HepG2 (cell line): ENCODE data around the gene SAPCD2. TPM values are rescaled to one million over a fixed set of nuclear protein-coding genes. Genes with fewer than 3 reads are reported as not detected.

Experiments
- CBFB ChIP-seq: sonication (generic); formaldehyde crosslinking; IDR thresholded peaks from 2 replicates; pipeline ENCODE4 v1.4.0; 2020; ENCODE audit warnings: missing genetic modification reagents
- ELF1 ChIP-seq: sonication (generic); formaldehyde crosslinking; IDR thresholded peaks from 2 replicates; pipeline ENCODE4 v1.4.0; 2020; ENCODE audit warnings: missing genetic modification reagents
- ISX ChIP-seq: sonication (generic); formaldehyde crosslinking; conservative IDR thresholded peaks from 2 replicates; pipeline ENCODE4 v1.5.0; 2020; ENCODE audit warnings: missing genetic modification reagents
- NFKBIZ ChIP-seq: IDR thresholded peaks from 2 replicates; pipeline ENCODE4 v1.6.1; 2018; ENCODE audit warnings: missing genetic modification reagents, missing compliant biosample characterization
- NR2F6 ChIP-seq, 2 experiments: IDR thresholded peaks; 2 replicates each; pipeline ENCODE4 v1.6.1; 2016; ENCODE audit warnings: antibody characterized with exemption in 1 of 2, mild to moderate bottlenecking in 1 of 2
- NRL ChIP-seq: sonication (generic); formaldehyde crosslinking; IDR thresholded peaks from 2 replicates; pipeline ENCODE4 v1.5.0; 2020; ENCODE audit warnings: missing genetic modification reagents, mild to moderate bottlenecking, moderate library complexity, borderline replicate concordance
- PLRG1 ChIP-seq: fragments of 450-650 bp; conservative IDR thresholded peaks from 2 replicates; pipeline ENCODE4 v1.6.1; 2016
- PRMT3 ChIP-seq: sonication (generic); formaldehyde crosslinking; IDR thresholded peaks from 2 replicates; pipeline ENCODE4 v1.8.1; 2022; ENCODE audit warnings: low read depth, mild to moderate bottlenecking, moderate library complexity, missing genetic modification reagents, borderline replicate concordance
- TBP ChIP-seq: sonication (generic); formaldehyde crosslinking; IDR thresholded peaks from 2 replicates; pipeline ENCODE4 v1.5.0; 2020; ENCODE audit warnings: missing genetic modification reagents
- U2AF1 ChIP-seq: fragments of 200-400 bp; formaldehyde crosslinking; optimal IDR thresholded peaks from 2 replicates; pipeline ENCODE3; 2017; ENCODE audit warnings: mild to moderate bottlenecking, low read depth, low read length
- ZFP90 ChIP-seq: sonication (generic); formaldehyde crosslinking; IDR thresholded peaks from 2 replicates; pipeline ENCODE4 v1.8.0; 2022; ENCODE audit warnings: missing genetic modification reagents, mild to moderate bottlenecking, inconsistent platforms, borderline replicate concordance
- ZNF451 ChIP-seq: sonication (generic); formaldehyde crosslinking; IDR thresholded peaks from 2 replicates; pipeline ENCODE4 v1.5.0; 2020; ENCODE audit warnings: mild to moderate bottlenecking, missing genetic modification reagents
- ZNF564 ChIP-seq: sonication (generic); formaldehyde crosslinking; IDR thresholded peaks from 2 replicates; pipeline ENCODE4 v1.8.1; 2023; ENCODE audit warnings: mild to moderate bottlenecking, missing genetic modification reagents
- ZNF605 ChIP-seq: sonication (generic); formaldehyde crosslinking; IDR thresholded peaks from 2 replicates; pipeline ENCODE4 v1.8.0; 2022; ENCODE audit warnings: mild to moderate bottlenecking, missing genetic modification reagents
- ZNF816 ChIP-seq: sonication (generic); formaldehyde crosslinking; IDR thresholded peaks from 2 replicates; pipeline ENCODE4 v1.8.0; 2022; ENCODE audit warnings: missing genetic modification reagents, mild to moderate bottlenecking, borderline replicate concordance
- polyA plus RNA-seq, 8 experiments: library from polyadenylated mRNA; depleted of rRNA in 3 of 8; stranded (reverse) in 7 of 8; unstranded in 1 of 8; fragments of >200 nt; fragmentation: Illumina TruSeq in 4 of 8; extraction: Trizol in 4 of 8; gene quantifications; 2 replicates each; pipeline versions ENCODE4 v1.2.1 to v1.2.3, GENCODE V29; 2011 to 2016; ENCODE audit warnings: low read depth in 4 of 8, missing spikeins in 1 of 8, mixed read lengths in 1 of 8; ENCODE audit not compliant: insufficient read depth in 1 of 8
- total RNA-seq, 5 experiments: library from RNA; depleted of rRNA; stranded (reverse); fragments of >200 nt; fragmentation: Illumina TruSeq; extraction: Trizol; gene quantifications; 2 replicates each; pipeline ENCODE4 v1.2.3, GENCODE V29; 2016; ENCODE audit warnings: low read depth in 1 of 5
- TF ChIP-seq, protein P1 (sequence below): sonication (generic); formaldehyde crosslinking; IDR thresholded peaks from 2 replicates; pipeline ENCODE4 v1.4.0; 2020; ENCODE audit warnings: low read depth, mild to moderate bottlenecking, missing genetic modification reagents
- TF ChIP-seq, protein P2 (sequence below): sonication (generic); formaldehyde crosslinking; IDR thresholded peaks from 2 replicates; pipeline ENCODE4 v1.5.1; 2020; ENCODE audit warnings: mild to moderate bottlenecking, missing genetic modification reagents, borderline replicate concordance
- TF ChIP-seq, protein P3 (sequence below): IDR thresholded peaks from 2 replicates; pipeline ENCODE4 v1.6.1; 2016; ENCODE audit warnings: missing biosample characterization, missing genetic modification reagents, low read depth
- TF ChIP-seq, protein P4 (sequence below): sonication (generic); formaldehyde crosslinking; IDR thresholded peaks from 2 replicates; pipeline ENCODE4 v1.4.0; 2020; ENCODE audit warnings: mild to moderate bottlenecking, missing genetic modification reagents, borderline replicate concordance

Gene SAPCD2
- total and polyA plus RNA-seq, 2 of the 13 experiments (the other 11 are each of a cell fraction or from before 2014, with no cell fraction given): 21.9 to 42.8 TPM

DNA sequence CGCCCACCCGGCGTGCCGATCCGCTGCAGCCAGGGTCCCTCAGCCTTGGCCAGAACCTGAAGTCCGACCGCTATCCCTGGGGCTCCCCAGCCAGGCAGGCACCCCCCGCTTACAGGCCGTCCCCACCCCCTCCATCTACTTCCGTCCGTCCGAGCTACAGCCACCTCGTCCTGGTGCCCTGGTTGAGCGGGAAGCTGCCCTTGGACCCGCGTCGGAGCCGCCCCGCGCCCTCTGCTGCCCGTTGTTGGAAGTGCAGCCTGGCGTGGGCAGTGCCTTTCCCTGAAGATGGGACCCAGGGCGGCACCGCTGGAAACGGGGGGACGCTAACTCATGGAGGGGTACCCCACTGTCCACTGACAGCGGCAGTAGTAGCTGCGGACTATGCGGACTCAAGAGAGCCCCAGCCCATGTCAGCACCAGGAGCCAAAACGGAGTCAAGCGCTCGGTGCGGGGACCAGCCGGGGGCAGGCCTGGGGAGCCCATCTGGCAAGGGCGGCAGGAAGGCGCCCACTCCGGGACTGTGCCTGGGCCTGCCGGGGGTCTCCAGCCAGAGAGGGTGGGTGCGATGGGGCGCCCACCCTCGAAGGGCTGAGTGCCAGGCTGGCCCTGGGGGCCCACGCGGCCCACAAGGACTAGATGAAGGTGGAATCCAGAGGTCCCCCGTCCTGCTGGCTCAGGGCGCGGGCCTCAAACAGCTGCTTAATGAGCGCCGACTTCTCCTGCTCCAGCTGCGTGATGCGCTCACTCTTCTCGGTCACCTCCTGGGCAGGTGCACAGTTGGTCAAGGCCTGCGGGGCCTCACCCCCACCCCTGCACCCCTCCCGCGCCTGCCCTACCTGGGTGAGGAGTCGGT is 6.1 kb downstream of the SAPCD2 start (continued):
- TF ChIP-seq PLRG1 (no peak), NFKBIZ (CRISPR knock-in tag) (no peak), ELF1 (peak; percentile 23; the same call in 1 of the 2 replicates), NR2F6 (IDR thresholded peaks at IDR 0.05) (no peak), NR2F6 (CRISPR knock-in tag; IDR thresholded peaks at IDR 0.05) (0 out of 2 replicates have a peak, but pooled peaks have one; percentile 45), ISX (CRISPR knock-in tag) (no peak), NRL (CRISPR knock-in tag) (peak; percentile 49), ZNF564 (CRISPR knock-in tag) (no peak), ZNF816 (CRISPR knock-in tag) (no peak), ZNF451 (no peak), U2AF1 (no peak), ZFP90 (CRISPR knock-in tag) (0 out of 2 replicates have a peak, but pooled peaks have one; percentile 25), CBFB (peak; percentile 60), PRMT3 (no peak), TBP (CRISPR knock-in tag) (no peak), ZNF605 (no peak)
- TF ChIP-seq, protein P1, sequence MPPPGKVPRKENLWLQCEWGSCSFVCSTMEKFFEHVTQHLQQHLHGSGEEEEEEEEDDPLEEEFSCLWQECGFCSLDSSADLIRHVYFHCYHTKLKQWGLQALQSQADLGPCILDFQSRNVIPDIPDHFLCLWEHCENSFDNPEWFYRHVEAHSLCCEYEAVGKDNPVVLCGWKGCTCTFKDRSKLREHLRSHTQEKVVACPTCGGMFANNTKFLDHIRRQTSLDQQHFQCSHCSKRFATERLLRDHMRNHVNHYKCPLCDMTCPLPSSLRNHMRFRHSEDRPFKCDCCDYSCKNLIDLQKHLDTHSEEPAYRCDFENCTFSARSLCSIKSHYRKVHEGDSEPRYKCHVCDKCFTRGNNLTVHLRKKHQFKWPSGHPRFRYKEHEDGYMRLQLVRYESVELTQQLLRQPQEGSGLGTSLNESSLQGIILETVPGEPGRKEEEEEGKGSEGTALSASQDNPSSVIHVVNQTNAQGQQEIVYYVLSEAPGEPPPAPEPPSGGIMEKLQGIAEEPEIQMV (CRISPR knock-in tag): no peak
- TF ChIP-seq, protein P2, sequence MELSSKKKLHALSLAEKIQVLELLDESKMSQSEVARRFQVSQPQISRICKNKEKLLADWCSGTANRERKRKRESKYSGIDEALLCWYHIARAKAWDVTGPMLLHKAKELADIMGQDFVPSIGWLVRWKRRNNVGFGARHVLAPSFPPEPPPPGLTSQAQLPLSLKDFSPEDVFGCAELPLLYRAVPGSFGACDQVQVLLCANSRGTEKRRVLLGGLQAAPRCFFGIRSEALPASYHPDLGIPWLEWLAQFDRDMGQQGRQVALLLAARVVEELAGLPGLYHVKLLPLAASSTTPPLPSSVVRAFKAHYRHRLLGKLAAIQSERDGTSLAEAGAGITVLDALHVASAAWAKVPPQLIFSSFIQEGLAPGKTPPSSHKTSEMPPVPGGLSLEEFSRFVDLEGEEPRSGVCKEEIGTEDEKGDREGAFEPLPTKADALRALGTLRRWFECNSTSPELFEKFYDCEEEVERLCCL (CRISPR knock-in tag): no peak
- TF ChIP-seq, protein P3, sequence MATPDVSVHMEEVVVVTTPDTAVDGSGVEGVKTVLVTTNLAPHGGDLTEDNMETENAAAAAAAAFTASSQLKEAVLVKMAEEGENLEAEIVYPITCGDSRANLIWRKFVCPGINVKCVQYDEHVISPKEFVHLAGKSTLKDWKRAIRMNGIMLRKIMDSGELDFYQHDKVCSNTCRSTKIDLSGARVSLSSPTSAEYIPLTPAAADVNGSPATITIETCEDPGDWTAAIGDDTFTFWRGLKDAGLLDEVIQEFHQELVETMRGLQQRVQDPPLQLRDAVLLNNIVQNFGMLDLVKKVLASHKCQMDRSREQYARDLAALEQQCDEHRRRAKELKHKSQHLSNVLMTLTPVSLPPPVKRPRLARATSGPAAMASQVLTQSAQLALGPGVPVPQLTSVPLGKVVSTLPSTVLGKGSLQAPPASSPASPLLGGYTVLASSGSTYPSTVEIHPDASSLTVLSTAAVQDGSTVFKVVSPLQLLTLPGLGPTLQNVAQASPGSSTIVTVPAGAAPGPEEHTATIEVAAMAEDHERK: no peak
- TF ChIP-seq, protein P4, sequence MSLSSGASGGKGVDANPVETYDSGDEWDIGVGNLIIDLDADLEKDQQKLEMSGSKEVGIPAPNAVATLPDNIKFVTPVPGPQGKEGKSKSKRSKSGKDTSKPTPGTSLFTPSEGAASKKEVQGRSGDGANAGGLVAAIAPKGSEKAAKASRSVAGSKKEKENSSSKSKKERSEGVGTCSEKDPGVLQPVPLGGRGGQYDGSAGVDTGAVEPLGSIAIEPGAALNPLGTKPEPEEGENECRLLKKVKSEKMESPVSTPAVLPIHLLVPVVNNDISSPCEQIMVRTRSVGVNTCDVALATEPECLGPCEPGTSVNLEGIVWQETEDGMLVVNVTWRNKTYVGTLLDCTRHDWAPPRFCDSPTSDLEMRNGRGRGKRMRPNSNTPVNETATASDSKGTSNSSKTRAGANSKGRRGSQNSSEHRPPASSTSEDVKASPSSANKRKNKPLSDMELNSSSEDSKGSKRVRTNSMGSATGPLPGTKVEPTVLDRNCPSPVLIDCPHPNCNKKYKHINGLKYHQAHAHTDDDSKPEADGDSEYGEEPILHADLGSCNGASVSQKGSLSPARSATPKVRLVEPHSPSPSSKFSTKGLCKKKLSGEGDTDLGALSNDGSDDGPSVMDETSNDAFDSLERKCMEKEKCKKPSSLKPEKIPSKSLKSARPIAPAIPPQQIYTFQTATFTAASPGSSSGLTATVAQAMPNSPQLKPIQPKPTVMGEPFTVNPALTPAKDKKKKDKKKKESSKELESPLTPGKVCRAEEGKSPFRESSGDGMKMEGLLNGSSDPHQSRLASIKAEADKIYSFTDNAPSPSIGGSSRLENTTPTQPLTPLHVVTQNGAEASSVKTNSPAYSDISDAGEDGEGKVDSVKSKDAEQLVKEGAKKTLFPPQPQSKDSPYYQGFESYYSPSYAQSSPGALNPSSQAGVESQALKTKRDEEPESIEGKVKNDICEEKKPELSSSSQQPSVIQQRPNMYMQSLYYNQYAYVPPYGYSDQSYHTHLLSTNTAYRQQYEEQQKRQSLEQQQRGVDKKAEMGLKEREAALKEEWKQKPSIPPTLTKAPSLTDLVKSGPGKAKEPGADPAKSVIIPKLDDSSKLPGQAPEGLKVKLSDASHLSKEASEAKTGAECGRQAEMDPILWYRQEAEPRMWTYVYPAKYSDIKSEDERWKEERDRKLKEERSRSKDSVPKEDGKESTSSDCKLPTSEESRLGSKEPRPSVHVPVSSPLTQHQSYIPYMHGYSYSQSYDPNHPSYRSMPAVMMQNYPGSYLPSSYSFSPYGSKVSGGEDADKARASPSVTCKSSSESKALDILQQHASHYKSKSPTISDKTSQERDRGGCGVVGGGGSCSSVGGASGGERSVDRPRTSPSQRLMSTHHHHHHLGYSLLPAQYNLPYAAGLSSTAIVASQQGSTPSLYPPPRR: no peak
